GM12874 (cell line): ENCODE results near the gene NCAPG2.

Experiments used
- CTCF ChIP-seq: IDR thresholded peaks from 2 replicates; pipeline ENCODE4 v1.5.1; 2011; ENCODE audit warnings: low read depth, mild to moderate bottlenecking, control low read depth, low read length, moderate library complexity; ENCODE audit not compliant: insufficient read depth

NCAPG2 gene, protein sequence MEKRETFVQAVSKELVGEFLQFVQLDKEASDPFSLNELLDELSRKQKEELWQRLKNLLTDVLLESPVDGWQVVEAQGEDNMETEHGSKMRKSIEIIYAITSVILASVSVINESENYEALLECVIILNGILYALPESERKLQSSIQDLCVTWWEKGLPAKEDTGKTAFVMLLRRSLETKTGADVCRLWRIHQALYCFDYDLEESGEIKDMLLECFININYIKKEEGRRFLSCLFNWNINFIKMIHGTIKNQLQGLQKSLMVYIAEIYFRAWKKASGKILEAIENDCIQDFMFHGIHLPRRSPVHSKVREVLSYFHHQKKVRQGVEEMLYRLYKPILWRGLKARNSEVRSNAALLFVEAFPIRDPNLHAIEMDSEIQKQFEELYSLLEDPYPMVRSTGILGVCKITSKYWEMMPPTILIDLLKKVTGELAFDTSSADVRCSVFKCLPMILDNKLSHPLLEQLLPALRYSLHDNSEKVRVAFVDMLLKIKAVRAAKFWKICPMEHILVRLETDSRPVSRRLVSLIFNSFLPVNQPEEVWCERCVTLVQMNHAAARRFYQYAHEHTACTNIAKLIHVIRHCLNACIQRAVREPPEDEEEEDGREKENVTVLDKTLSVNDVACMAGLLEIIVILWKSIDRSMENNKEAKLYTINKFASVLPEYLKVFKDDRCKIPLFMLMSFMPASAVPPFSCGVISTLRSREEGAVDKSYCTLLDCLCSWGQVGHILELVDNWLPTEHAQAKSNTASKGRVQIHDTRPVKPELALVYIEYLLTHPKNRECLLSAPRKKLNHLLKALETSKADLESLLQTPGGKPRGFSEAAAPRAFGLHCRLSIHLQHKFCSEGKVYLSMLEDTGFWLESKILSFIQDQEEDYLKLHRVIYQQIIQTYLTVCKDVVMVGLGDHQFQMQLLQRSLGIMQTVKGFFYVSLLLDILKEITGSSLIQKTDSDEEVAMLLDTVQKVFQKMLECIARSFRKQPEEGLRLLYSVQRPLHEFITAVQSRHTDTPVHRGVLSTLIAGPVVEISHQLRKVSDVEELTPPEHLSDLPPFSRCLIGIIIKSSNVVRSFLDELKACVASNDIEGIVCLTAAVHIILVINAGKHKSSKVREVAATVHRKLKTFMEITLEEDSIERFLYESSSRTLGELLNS

DNA sequence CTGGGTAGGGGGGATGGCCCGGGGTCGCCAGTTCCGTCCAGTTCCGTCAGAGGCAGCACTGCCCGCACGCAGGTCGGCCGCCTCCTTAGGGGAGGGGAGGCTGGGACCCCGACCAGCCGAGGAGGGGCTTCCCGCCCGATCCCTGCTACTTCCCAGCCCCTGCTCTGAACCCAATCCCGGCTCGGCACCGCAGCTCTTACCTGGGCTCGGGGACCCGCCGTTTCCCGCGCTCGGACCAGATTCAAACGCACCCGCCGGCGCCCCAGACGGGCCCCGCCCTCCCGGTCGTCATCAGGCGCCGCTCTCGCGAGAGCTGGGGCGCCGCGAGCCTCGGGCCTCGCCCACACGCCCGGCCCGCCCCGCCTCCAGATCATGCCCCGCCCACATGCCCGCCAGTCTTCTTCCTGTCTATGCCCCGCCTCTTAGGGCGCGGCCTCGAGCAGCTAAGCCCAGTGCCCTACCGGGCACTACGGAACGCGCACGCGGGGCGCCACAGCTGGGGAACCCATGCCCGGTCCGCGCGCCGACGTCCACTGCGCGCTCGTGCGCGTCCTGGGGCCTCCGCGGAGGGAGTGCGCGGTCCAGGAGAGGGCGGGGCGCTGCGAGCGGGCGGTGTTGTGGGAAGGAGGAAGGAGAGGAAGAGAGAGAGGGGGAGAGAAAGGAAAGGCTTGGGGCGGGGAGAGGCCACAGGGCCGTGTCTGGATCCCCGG is at the start of gene NCAPG2:
Gene NCAPG2 (minus strand): TSS at position 281 of the 710 bp plus-strand sequence. CDS start 2,905 bp downstream, outside the sequence.
- TF ChIP-seq CTCF: 0 out of 2 replicates have a peak, but pooled peaks have one; percentile 12

GRCh38 chr7:158753900-158754299 is 49.3 kb upstream of the NCAPG2 start:
- TF ChIP-seq CTCF: no peak

GRCh38 chr7:158751751-158752150 is 47.1 kb upstream of the NCAPG2 start:
- no peak for TF ChIP-seq CTCF

- TF ChIP-seq CTCF: no peak
Measured at GRCh38 chr7:158751199-158751598, 46.6 kb upstream of the NCAPG2 start.

GRCh38 chr7:158750702-158751101 is 46.1 kb upstream of the NCAPG2 start:
- TF ChIP-seq CTCF: no peak

DNA sequence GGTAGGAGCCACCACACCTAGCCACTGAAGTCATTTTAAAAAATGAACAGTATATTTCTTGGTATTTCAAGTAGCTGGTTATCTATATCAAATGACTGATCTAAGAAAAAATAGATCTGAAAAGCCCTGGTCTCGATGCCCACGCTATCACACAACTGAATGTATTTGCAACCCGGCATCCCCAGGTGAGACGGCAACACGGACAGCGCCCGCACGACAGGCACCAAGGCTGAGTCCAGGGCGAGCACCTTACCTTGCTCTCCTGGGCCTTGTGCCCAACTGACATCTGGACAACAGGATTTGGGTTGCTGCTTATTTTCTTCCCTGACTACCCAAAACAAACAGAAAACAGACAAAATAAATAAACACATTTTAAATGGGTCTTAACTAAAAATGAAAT is 44.8 kb upstream of the NCAPG2 start:
- TF ChIP-seq CTCF: no peak
